HEK293 (cell line): ENCODE data around the gene AOAH.

Source experiments
- CTCF ChIA-PET: fragments of 350-600 bp; formaldehyde crosslinking; extraction: SDS; loops from one replicate; lab custom pipeline; 2021; ENCODE audit warnings: antibody characterized with exemption; lab: Yijun Ruan, JAX
- POLR2A ChIA-PET: fragments of 300-600 bp; formaldehyde crosslinking; extraction: SDS; loops from one replicate; lab custom pipeline; 2020; ENCODE audit warnings: antibody characterized with exemption, inconsistent platforms; lab: Yijun Ruan, JAX
- H3K27ac ChIP-seq: fragments of 200-500 bp; sonication (Bioruptor generic); 2 replicates; pipeline ENCODE4 v1.5.1; 2014; ENCODE audit warnings: low read depth, low read length, control low read depth, inconsistent platforms; ENCODE audit errors: extremely low read depth
- H3K36me3 ChIP-seq, 2 experiments: fragments of 200-500 bp in 1 of 2; sonication (Bioruptor generic) in 1 of 2; 1 replicate in 1 of 2; 2 replicates in 1 of 2; pipeline ENCODE4 v1.5.1; 2014 to 2017; ENCODE audit warnings: inconsistent platforms in 2 of 2, low read length in 2 of 2; ENCODE audit not compliant: control insufficient read depth in 2 of 2, insufficient read depth in 1 of 2
- H3K4me1 ChIP-seq: fragments of 200-500 bp; sonication (Bioruptor generic); 2 replicates; pipeline ENCODE4 v1.5.1; 2014; ENCODE audit warnings: mild to moderate bottlenecking, low read length, inconsistent platforms; ENCODE audit not compliant: control insufficient read depth, insufficient read depth
- H3K4me3 ChIP-seq: 2 replicates; pipeline ENCODE4 v1.5.1; 2011; ENCODE audit warnings: low read depth, mild to moderate bottlenecking, control low read depth, low read length, moderate library complexity
- H3K9me3 ChIP-seq: fragments of 200-500 bp; sonication (Bioruptor generic); 2 replicates; pipeline ENCODE4 v1.5.1; 2014; ENCODE audit warnings: low read depth, low read length, inconsistent platforms; ENCODE audit not compliant: control insufficient read depth, insufficient read depth
- BCL11A ChIP-seq: fragments of 450-650 bp; formaldehyde crosslinking; IDR thresholded peaks from 2 replicates; pipeline ENCODE4 v1.5.1; 2016; ENCODE audit warnings: low read depth, missing biosample characterization, missing genetic modification characterization
- KLF7 ChIP-seq: fragments of 450-650 bp; formaldehyde crosslinking; IDR thresholded peaks from 2 replicates; pipeline ENCODE4 v1.5.1; 2016; ENCODE audit warnings: missing biosample characterization, missing genetic modification characterization, borderline replicate concordance
- OVOL3 ChIP-seq: fragments of 450-650 bp; formaldehyde crosslinking; IDR thresholded peaks from 2 replicates; pipeline ENCODE4 v1.5.1; 2016; ENCODE audit warnings: missing biosample characterization, missing genetic modification characterization
- PRDM1 ChIP-seq: fragments of 450-650 bp; formaldehyde crosslinking; IDR thresholded peaks from 2 replicates; pipeline ENCODE4; 2016; ENCODE audit warnings: missing biosample characterization, missing genetic modification characterization
- TRIM28 ChIP-seq: IDR thresholded peaks from 2 replicates; pipeline ENCODE4 v1.6.1; 2011; ENCODE audit warnings: low read length, control low read depth, borderline replicate concordance
- ZFP37 ChIP-seq: fragments of 450-650 bp; formaldehyde crosslinking; IDR thresholded peaks from 2 replicates; pipeline ENCODE4 v1.5.1; 2016; ENCODE audit warnings: missing biosample characterization, missing genetic modification characterization
- ZFP41 ChIP-seq: fragments of 450-650 bp; formaldehyde crosslinking; IDR thresholded peaks from 2 replicates; pipeline ENCODE4 v1.5.1; 2016; ENCODE audit warnings: missing biosample characterization, missing genetic modification characterization, borderline replicate concordance
- ZFP69B ChIP-seq: fragments of 450-650 bp; formaldehyde crosslinking; IDR thresholded peaks from 2 replicates; pipeline ENCODE4 v1.5.1; 2016; ENCODE audit warnings: missing biosample characterization, missing genetic modification characterization
- ZNF112 ChIP-seq: fragments of 450-650 bp; formaldehyde crosslinking; IDR thresholded peaks from 2 replicates; pipeline ENCODE4 v1.5.0; 2017; ENCODE audit warnings: missing biosample characterization, missing genetic modification characterization
- ZNF214 ChIP-seq: fragments of 450-650 bp; formaldehyde crosslinking; IDR thresholded peaks from 2 replicates; pipeline ENCODE4 v1.5.1; 2017; ENCODE audit warnings: missing biosample characterization, mild to moderate bottlenecking, missing genetic modification characterization, borderline replicate concordance
- ZNF335 ChIP-seq: fragments of 450-650 bp; formaldehyde crosslinking; conservative IDR thresholded peaks from 2 replicates; pipeline ENCODE4 v1.5.1; 2016; ENCODE audit warnings: missing biosample characterization, missing genetic modification characterization
- ZNF416 ChIP-seq: fragments of 450-650 bp; formaldehyde crosslinking; IDR thresholded peaks from 2 replicates; pipeline ENCODE4 v1.5.1; 2016; ENCODE audit warnings: missing biosample characterization, missing genetic modification characterization
- ZNF558 ChIP-seq: fragments of 450-650 bp; formaldehyde crosslinking; IDR thresholded peaks from 2 replicates; pipeline ENCODE4 v1.5.1; 2016; ENCODE audit warnings: missing biosample characterization, missing genetic modification characterization
- ZNF610 ChIP-seq: fragments of 450-650 bp; formaldehyde crosslinking; IDR thresholded peaks from 2 replicates; pipeline ENCODE4 v1.5.1; 2016; ENCODE audit warnings: missing biosample characterization, missing genetic modification characterization, borderline replicate concordance
- TF ChIP-seq, protein P1 (sequence below): fragments of 450-650 bp; formaldehyde crosslinking; IDR thresholded peaks from 2 replicates; pipeline ENCODE4 v1.5.1; 2016; ENCODE audit warnings: missing biosample characterization, missing genetic modification characterization
- TF ChIP-seq, protein P2 (sequence below): fragments of 450-650 bp; formaldehyde crosslinking; IDR thresholded peaks from 2 replicates; pipeline ENCODE4 v1.5.1; 2016; ENCODE audit warnings: missing biosample characterization, missing genetic modification characterization
- TF ChIP-seq, protein P3 (sequence below): fragments of 450-650 bp; formaldehyde crosslinking; IDR thresholded peaks from 2 replicates; pipeline ENCODE4 v1.5.1; 2016; ENCODE audit warnings: missing biosample characterization, missing genetic modification characterization
- TF ChIP-seq, protein P4 (sequence below): fragments of 450-650 bp; formaldehyde crosslinking; IDR thresholded peaks from 2 replicates; pipeline ENCODE4 v1.5.1; 2016; ENCODE audit warnings: missing biosample characterization, missing genetic modification characterization, low read depth
- TF ChIP-seq, protein P5 (sequence below): fragments of 450-650 bp; formaldehyde crosslinking; conservative IDR thresholded peaks from 2 replicates; pipeline ENCODE4 v1.5.1; 2016; ENCODE audit warnings: low read depth, missing biosample characterization, missing genetic modification characterization

The AOAH gene

DNA sequence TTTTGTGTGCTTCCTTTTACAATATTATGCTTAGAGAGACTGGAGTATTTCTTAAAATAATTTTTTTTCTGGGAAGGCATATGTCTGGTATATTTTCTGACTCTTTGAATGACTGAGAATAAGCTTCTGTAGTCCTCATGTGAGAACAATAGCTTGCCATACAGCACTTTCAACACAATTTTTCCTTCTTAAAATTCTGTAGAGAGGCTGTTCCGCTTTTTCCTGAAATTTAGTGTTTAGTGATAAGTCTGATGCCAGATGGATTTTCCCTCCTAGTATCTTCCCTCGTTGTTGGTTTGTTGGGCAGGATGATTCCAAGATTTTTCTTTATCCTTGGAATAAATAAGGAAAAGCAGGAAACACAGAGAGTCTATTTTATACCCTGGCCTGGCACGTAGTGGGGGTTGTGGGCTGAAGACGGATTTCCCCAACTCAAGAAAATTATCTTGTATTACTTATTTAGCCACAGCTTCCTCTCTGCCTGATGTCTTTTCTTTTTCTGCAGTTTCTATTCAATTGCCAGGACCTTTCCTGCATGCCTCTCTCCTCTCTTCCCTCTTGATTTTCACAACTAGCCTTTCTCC is 111.2 kb downstream of the AOAH start:
- Histone ChIP-seq H3K36me3 (no peaks in the 10 kb centered on the region), H3K4me1 (no peaks in the 10 kb centered on the region), H3K27ac (no peak overlapping the region), H3K4me3 (no peak overlapping the region), H3K9me3 (no peaks in the 10 kb centered on the region)
- TF ChIP-seq TRIM28 (no peak), ZNF214 (tag by site-specific recombination) (no peak), PRDM1 (tag by site-specific recombination) (no peak), KLF7 (tag by site-specific recombination) (no peak), ZNF610 (tag by site-specific recombination) (no peak), ZFP69B (tag by site-specific recombination) (no peak), ZNF112 (tag by site-specific recombination) (no peak), OVOL3 (no peak), ZFP37 (tag by site-specific recombination) (no peak), ZFP41 (tag by site-specific recombination) (no peak), ZNF416 (tag by site-specific recombination) (no peak), BCL11A (no peak)
- TF ChIP-seq, protein P1, sequence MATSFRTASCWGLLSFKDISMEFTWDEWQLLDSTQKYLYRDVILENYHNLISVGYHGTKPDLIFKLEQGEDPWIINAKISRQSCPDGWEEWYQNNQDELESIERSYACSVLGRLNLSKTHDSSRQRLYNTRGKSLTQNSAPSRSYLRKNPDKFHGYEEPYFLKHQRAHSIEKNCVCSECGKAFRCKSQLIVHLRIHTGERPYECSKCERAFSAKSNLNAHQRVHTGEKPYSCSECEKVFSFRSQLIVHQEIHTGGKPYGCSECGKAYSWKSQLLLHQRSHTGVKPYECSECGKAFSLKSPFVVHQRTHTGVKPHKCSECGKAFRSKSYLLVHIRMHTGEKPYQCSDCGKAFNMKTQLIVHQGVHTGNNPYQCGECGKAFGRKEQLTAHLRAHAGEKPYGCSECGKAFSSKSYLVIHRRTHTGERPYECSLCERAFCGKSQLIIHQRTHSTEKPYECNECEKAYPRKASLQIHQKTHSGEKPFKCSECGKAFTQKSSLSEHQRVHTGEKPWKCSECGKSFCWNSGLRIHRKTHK (tag by site-specific recombination) = no peak
- TF ChIP-seq, protein P2, sequence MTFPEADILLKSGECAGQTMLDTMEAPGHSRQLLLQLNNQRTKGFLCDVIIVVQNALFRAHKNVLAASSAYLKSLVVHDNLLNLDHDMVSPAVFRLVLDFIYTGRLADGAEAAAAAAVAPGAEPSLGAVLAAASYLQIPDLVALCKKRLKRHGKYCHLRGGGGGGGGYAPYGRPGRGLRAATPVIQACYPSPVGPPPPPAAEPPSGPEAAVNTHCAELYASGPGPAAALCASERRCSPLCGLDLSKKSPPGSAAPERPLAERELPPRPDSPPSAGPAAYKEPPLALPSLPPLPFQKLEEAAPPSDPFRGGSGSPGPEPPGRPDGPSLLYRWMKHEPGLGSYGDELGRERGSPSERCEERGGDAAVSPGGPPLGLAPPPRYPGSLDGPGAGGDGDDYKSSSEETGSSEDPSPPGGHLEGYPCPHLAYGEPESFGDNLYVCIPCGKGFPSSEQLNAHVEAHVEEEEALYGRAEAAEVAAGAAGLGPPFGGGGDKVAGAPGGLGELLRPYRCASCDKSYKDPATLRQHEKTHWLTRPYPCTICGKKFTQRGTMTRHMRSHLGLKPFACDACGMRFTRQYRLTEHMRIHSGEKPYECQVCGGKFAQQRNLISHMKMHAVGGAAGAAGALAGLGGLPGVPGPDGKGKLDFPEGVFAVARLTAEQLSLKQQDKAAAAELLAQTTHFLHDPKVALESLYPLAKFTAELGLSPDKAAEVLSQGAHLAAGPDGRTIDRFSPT (tag by site-specific recombination) = no peak
- TF ChIP-seq, protein P3, sequence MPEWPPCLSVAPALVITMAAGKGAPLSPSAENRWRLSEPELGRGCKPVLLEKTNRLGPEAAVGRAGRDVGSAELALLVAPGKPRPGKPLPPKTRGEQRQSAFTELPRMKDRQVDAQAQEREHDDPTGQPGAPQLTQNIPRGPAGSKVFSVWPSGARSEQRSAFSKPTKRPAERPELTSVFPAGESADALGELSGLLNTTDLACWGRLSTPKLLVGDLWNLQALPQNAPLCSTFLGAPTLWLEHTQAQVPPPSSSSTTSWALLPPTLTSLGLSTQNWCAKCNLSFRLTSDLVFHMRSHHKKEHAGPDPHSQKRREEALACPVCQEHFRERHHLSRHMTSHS = no peak
- TF ChIP-seq, protein P4, sequence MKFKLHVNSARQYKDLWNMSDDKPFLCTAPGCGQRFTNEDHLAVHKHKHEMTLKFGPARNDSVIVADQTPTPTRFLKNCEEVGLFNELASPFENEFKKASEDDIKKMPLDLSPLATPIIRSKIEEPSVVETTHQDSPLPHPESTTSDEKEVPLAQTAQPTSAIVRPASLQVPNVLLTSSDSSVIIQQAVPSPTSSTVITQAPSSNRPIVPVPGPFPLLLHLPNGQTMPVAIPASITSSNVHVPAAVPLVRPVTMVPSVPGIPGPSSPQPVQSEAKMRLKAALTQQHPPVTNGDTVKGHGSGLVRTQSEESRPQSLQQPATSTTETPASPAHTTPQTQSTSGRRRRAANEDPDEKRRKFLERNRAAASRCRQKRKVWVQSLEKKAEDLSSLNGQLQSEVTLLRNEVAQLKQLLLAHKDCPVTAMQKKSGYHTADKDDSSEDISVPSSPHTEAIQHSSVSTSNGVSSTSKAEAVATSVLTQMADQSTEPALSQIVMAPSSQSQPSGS = no peak
- POLR2A ChIA-PET = no interaction called here
- CTCF ChIA-PET = interaction anchor here (0.7 kb wide), 1 partner anchor 40 kb away, joined by 4 read pairs; no protein-coding TSS in a partner anchor

DNA sequence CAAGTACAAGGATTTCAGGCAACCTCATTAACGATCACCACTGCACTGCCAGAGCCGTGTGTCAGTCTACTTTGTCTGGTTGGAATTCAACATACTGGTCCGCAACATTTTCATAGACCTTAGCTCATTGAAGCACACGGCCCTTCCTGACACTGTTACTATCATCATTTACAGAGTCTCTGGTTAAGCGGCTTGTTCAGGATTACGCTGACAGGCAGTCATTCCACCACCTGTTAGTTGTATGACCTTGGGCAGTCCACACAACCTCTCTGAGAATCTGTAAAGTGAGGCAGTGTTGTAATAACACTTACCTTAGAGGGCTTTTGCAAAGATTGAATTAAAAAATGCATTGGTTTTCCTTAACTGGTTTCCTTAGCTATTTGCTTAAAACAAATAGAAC is 112.6 kb downstream of the AOAH start:
- no peak overlapping the region for H3K27ac ChIP-seq
- peaks cover under 1% of the 10 kb centered on the region; the same call in 1 of the 2 replicates for H3K4me1 ChIP-seq
- POLR2A ChIA-PET = no interaction called here
- no peaks in the 10 kb centered on the region for H3K9me3 ChIP-seq
- H3K36me3 ChIP-seq = no peaks in the 10 kb centered on the region
- CTCF ChIA-PET = interaction anchor here (0.6 kb wide), 1 partner anchor 52 kb away, joined by 3 read pairs; no protein-coding TSS in a partner anchor
- TF ChIP-seq, protein P5, sequence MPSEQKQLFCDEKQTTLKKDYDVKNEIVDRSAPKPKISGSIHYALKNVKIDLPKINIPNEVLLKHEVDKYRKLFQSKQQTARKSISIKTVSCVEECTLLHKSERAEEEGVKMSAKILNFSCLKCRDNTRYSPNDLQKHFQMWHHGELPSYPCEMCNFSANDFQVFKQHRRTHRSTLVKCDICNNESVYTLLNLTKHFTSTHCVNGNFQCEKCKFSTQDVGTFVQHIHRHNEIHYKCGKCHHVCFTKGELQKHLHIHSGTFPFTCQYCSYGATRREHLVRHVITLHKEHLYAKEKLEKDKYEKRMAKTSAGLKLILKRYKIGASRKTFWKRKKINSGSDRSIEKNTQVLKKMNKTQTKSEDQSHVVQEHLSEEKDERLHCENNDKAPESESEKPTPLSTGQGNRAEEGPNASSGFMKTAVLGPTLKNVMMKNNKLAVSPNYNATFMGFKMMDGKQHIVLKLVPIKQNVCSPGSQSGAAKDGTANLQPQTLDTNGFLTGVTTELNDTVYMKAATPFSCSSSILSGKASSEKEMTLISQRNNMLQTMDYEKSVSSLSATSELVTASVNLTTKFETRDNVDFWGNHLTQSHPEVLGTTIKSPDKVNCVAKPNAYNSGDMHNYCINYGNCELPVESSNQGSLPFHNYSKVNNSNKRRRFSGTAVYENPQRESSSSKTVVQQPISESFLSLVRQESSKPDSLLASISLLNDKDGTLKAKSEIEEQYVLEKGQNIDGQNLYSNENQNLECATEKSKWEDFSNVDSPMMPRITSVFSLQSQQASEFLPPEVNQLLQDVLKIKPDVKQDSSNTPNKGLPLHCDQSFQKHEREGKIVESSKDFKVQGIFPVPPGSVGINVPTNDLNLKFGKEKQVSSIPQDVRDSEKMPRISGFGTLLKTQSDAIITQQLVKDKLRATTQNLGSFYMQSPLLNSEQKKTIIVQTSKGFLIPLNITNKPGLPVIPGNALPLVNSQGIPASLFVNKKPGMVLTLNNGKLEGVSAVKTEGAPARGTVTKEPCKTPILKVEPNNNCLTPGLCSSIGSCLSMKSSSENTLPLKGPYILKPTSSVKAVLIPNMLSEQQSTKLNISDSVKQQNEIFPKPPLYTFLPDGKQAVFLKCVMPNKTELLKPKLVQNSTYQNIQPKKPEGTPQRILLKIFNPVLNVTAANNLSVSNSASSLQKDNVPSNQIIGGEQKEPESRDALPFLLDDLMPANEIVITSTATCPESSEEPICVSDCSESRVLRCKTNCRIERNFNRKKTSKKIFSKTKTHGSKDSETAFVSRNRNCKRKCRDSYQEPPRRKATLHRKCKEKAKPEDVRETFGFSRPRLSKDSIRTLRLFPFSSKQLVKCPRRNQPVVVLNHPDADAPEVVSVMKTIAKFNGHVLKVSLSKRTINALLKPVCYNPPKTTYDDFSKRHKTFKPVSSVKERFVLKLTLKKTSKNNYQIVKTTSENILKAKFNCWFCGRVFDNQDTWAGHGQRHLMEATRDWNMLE (tag by site-specific recombination) = no peak
- TF ChIP-seq ZNF558 (tag by site-specific recombination) (no peak), ZNF335 (tag by site-specific recombination) (no peak)
- TF ChIP-seq, all 188 proteins: peak for 0
- no peak overlapping the region for H3K4me3 ChIP-seq
